Esophagus squamous epithelium (tissue), 5 donors: Measurements from ENCODE around the gene TCERG1L. TPM values are rescaled to one million over a fixed set of nuclear protein-coding genes. Genes with fewer than 3 reads are reported as not detected.

ENCODE experiments used
- DNase-seq: peaks from one replicate; lab custom pipeline; 2025; lab: John Stamatoyannopoulos, UW
- H3K27ac ChIP-seq, 4 donors: fragments of 200-600 bp; sonication (generic); one replicate each; pipeline ENCODE4 v1.5.1; 2016 to 2019; ENCODE audit warnings: mild to moderate bottlenecking in 1 of 4
- H3K27me3 ChIP-seq, 4 donors: fragments of 200-600 bp; sonication (generic); 1 replicate in 3 of 4; 2 replicates in 1 of 4; pipeline versions ENCODE4 v1.5.1 to v1.6.0; 2017 to 2021; ENCODE audit warnings: antibody characterized with exemption in 1 of 4
- H3K36me3 ChIP-seq, 3 donors: fragments of 200-600 bp; sonication (generic); one replicate each; pipeline ENCODE4 v1.5.1; 2016 to 2019
- H3K4me1 ChIP-seq, 3 donors: fragments of 200-600 bp; sonication (generic); one replicate each; pipeline ENCODE4 v1.5.1; 2017 to 2019
- H3K4me3 ChIP-seq, 4 donors: fragments of 200-600 bp; sonication (generic); 1 replicate in 3 of 4; 2 replicates in 1 of 4; pipeline ENCODE4 v1.5.1; 2016 to 2019; ENCODE audit warnings: mild to moderate bottlenecking in 2 of 4, moderate library complexity in 1 of 4
- H3K9me3 ChIP-seq, 3 donors: fragments of 200-600 bp; sonication (generic); one replicate each; pipeline ENCODE4 v1.5.1; 2016 to 2019
- POLR2A ChIP-seq, 4 donors: fragments of 450-650 bp; IDR thresholded peaks; one replicate each; pipeline ENCODE4 v1.6.1; 2017; ENCODE audit warnings: antibody characterized with exemption in 4 of 4, mild to moderate bottlenecking in 4 of 4, moderate library complexity in 3 of 4
- WGBS, 2 donors: methylation state at CpG; one replicate each; pipeline ENCODE4 v1.1.5; 2018; 5-methylcytosine and 5-hydroxymethylcytosine counted together
- intact Hi-C: fragments of 100-400 bp; cut with DNase I; formaldehyde crosslinking; loops from one replicate; pipeline ENCODE4 v1.15.0; 2022
- total RNA-seq, 4 donors: library from RNA; depleted of rRNA; stranded (reverse); fragments of >200 nt; gene quantifications; one replicate each; pipeline ENCODE4 v1.1.0, GENCODE V29; 2016
- TF ChIP-seq, protein P1 (sequence below), 6 experiments: fragments of 450-650 bp in 4 of 6; fragments of 200-600 bp in 2 of 6; sonication (generic) in 2 of 6; IDR thresholded peaks; one replicate each; pipeline ENCODE4 v1.5.1; 2016 to 2019; ENCODE audit warnings: antibody characterized with exemption in 6 of 6, mild to moderate bottlenecking in 4 of 6, moderate library complexity in 4 of 6
- donor health status: DM: yes; HTN: yes; CAD: no.

TCERG1L gene
- total RNA-seq, 4 donors from 2014 or later = 0.12 to 2.9 (median 0.48) TPM

DNA sequence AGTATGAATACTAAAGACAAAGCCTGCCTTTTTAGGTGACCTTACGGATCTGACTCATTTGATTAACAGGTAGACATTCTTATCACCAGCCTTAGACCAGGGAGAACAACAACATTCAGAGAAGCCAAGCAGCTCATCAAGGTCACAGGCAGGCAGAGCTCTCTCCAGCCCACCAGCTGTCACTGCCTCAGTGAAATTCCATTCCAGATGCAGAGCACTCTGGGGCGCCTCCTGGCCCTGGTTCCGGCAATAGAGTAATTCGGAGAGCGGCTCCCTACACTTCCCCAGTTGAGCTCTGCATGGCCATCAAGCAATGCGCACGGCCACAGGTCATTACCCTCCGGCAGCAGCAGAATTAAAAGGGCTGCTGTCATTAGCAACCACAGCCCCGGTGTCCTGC lies 164.7 kb downstream of the TCERG1L start:
- no peak for DNase-seq
- no peak for TF ChIP-seq POLR2A (IDR thresholded peaks at IDR 0.05)
- TF ChIP-seq, protein P1, sequence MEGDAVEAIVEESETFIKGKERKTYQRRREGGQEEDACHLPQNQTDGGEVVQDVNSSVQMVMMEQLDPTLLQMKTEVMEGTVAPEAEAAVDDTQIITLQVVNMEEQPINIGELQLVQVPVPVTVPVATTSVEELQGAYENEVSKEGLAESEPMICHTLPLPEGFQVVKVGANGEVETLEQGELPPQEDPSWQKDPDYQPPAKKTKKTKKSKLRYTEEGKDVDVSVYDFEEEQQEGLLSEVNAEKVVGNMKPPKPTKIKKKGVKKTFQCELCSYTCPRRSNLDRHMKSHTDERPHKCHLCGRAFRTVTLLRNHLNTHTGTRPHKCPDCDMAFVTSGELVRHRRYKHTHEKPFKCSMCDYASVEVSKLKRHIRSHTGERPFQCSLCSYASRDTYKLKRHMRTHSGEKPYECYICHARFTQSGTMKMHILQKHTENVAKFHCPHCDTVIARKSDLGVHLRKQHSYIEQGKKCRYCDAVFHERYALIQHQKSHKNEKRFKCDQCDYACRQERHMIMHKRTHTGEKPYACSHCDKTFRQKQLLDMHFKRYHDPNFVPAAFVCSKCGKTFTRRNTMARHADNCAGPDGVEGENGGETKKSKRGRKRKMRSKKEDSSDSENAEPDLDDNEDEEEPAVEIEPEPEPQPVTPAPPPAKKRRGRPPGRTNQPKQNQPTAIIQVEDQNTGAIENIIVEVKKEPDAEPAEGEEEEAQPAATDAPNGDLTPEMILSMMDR (IDR thresholded peaks at IDR 0.05) = no peak
- intact Hi-C loops = no loop called here

DNA sequence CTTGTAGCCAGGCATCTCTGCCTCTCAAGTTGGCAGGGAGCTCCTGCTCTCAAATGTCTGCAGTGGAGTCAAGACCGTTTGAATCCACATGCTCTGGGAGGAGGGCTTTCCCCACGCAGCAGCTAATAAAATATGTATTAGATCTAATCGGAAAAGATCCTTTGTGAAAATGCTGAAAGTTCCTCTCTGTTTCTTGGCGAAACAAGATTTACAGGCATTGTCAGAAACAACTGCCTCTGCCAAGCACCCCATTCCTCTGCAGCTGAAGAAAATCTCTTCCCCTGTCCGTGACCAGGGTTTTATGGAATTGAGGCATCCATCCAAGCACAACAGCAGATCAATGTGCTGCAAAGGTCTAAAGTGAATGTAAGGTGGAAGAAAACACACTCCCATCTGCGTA lies 165.8 kb downstream of the TCERG1L start:
- no peak for DNase-seq
- Histone ChIP-seq H3K9me3 (no peaks in the 10 kb centered on the region), H3K4me1 (no peaks in the 10 kb centered on the region), H3K27me3 (peaks cover 0 to 36% (median 0%) of the 10 kb centered on the region in 4 donors), H3K27ac (no peak overlapping the region), H3K36me3 (no peaks in the 10 kb centered on the region), H3K4me3 (no peak overlapping the region)
- 76 to 84% methylated on average over 6 of the region's 6 CpGs for WGBS, 2 donors
- TF ChIP-seq POLR2A (IDR thresholded peaks at IDR 0.05) = no peak
- TF ChIP-seq, protein P1 (IDR thresholded peaks at IDR 0.05) = no peak
- intact Hi-C loops = no loop called here

More for the DNA sequence above, 164.7 kb downstream of the TCERG1L start:
- no peaks in the 10 kb centered on the region for H3K4me1 ChIP-seq
- H3K4me3 ChIP-seq = no peak overlapping the region
- WGBS, 2 donors = 75 to 80% methylated on average over 5 to 6 of the region's 9 CpGs
- H3K27ac ChIP-seq = no peak overlapping the region
- H3K27me3 ChIP-seq = peaks cover 0 to 25% (median 0%) of the 10 kb centered on the region in 4 donors
- H3K9me3 ChIP-seq = peaks cover 0 to 4% (median 0%) of the 10 kb centered on the region in 3 donors
- H3K36me3 ChIP-seq = no peaks in the 10 kb centered on the region

DNA sequence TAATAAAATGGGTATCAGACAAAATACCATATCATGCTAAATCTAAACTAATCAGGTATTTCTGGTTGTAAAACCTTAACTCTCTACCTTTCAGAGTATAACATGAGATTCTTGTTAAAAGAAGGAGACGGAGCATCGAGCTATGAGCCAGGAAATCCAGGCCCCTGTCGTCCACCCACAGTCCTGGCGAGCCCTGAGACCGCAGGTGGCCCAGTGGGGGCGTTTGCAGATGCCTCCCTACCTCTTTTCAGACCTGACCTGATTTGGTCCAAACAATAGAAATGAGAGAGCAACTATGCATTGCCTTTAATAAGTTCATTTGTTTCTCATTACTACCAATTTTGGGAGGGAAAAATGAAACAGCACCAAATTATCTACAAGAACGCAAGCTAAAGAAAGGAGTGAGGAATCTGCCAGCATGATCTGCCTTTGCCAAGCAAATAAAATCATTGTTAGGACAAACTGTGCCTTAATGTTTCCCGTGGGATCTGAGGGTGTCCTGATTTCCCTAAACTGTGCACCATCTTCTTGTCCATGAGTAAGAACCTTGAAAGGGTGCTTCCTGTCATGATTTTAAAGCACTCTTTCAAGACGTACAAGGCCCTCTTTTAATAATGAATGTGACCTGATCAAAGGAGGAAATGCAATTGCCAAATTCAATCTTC lies 166.7 kb downstream of the TCERG1L start:
- Histone ChIP-seq H3K36me3 (no peaks in the 10 kb centered on the region), H3K4me3 (no peak overlapping the region), H3K27me3 (peaks cover 0 to 45% (median 0%) of the 10 kb centered on the region in 4 donors), H3K4me1 (no peaks in the 10 kb centered on the region), H3K27ac (no peak overlapping the region), H3K9me3 (no peaks in the 10 kb centered on the region)
- WGBS, 2 donors = 68 to 72% methylated on average over 8 to 9 of the region's 9 CpGs
- no peak for DNase-seq
- intact Hi-C loops = no loop called here
- no peak for TF ChIP-seq POLR2A (IDR thresholded peaks at IDR 0.05)
- TF ChIP-seq, protein P1 (IDR thresholded peaks at IDR 0.05) = no peak

DNA sequence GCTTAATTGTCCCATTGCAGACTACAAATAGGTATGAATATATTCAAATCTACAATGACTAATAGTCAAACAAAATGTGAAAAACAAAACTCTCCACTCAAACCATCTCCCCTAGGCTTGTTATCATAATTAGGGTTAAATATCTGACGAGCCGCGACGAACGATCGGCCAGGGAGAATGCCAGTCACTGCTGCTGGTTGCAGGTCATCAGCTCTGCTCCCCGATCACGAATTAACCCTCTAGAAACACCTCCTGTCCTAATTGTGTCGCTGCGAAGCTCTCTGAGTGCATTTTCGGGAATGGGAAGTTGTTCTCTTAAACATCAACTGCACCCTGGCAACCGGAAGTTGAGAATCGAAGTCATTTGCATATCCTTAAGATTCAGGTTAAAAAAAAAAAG lies 167.3 kb downstream of the TCERG1L start:
- DNase-seq = no peak
- Histone ChIP-seq H3K27ac (no peak overlapping the region), H3K9me3 (no peaks in the 10 kb centered on the region), H3K4me1 (no peaks in the 10 kb centered on the region), H3K36me3 (no peaks in the 10 kb centered on the region), H3K27me3 (peaks cover 0 to 45% (median 0%) of the 10 kb centered on the region in 4 donors), H3K4me3 (no peak overlapping the region)
- WGBS, 2 donors = 78 to 79% methylated on average over 13 of the region's 13 CpGs
- no peak for TF ChIP-seq POLR2A (IDR thresholded peaks at IDR 0.05)
- intact Hi-C loops = no loop called here

DNA sequence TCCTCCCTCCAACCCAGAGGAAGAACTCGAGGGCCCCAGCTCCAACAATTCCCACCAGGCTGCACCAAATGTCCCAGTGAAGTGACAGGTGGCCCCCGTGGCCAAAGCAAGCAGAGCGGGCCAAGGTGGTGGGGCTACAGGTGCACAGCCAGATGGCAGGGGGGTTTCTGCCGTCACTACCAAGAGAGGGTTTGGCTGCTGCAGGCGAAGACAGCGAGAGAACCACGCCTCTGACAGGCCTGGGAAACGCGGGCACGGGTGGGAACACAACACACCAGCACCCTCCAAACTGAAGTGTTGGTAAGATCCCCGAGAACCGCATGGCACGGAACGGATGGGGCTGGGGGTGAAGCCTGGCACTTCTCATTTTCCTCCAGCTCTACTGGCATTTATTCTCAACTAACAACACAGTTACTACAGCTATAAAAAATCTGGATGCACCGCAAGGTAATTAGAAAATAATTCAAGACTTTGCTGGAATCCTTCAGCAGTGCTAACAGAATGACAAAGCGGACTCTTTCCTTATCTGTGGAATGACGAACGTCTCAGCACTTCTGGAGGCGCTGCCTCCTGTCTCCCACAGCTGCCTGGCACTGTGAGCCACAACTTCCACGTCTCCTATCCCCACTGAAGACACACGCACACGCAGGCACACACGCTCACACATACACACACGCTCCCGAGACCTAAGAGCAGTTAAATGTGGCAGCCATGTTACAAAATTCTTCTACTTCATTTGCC lies 167.9 kb downstream of the TCERG1L start:
- Histone ChIP-seq H3K27ac (no peak overlapping the region), H3K4me3 (no peak overlapping the region), H3K36me3 (no peaks in the 10 kb centered on the region), H3K4me1 (no peaks in the 10 kb centered on the region), H3K9me3 (no peaks in the 10 kb centered on the region), H3K27me3 (peaks cover 0 to 45% (median 0%) of the 10 kb centered on the region in 4 donors)
- TF ChIP-seq POLR2A (IDR thresholded peaks at IDR 0.05) = no peak
- TF ChIP-seq, protein P1 (IDR thresholded peaks at IDR 0.05) = no peak
- DNase-seq = no peak
- WGBS, 2 donors = 83 to 85% methylated on average over 16 to 25 of the region's 25 CpGs
- intact Hi-C loops = no loop called here
